ENCODE results near the gene GPATCH4.

GPATCH4 gene

DNA sequence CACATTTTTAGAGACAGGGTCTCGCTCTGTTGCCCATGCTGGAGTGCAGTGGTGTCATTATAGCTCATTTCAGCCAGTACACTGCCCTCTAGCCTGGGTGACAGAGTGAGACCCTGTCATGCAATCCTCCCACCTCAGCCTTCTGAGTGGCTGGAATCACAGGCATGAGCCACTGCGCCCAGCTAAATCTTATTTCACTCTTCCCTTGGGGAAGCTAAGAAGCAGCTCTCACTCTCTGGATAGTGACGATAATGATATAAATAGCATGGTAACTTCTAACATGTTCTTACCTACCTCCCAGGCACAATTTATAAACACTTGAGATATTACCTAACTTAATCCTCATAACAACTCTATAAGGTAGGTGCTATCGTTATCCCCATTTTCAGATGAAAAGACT is 53.8 kb downstream of the GPATCH4 start:
- TF ChIP-seq, protein P1, sequence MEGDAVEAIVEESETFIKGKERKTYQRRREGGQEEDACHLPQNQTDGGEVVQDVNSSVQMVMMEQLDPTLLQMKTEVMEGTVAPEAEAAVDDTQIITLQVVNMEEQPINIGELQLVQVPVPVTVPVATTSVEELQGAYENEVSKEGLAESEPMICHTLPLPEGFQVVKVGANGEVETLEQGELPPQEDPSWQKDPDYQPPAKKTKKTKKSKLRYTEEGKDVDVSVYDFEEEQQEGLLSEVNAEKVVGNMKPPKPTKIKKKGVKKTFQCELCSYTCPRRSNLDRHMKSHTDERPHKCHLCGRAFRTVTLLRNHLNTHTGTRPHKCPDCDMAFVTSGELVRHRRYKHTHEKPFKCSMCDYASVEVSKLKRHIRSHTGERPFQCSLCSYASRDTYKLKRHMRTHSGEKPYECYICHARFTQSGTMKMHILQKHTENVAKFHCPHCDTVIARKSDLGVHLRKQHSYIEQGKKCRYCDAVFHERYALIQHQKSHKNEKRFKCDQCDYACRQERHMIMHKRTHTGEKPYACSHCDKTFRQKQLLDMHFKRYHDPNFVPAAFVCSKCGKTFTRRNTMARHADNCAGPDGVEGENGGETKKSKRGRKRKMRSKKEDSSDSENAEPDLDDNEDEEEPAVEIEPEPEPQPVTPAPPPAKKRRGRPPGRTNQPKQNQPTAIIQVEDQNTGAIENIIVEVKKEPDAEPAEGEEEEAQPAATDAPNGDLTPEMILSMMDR (IDR thresholded peaks at IDR 0.05; ENCODE audit: low read depth, low read length), result no peak
- DNase-seq (ENCODE audit: extremely low read depth, low read depth), result no peak

DNA sequence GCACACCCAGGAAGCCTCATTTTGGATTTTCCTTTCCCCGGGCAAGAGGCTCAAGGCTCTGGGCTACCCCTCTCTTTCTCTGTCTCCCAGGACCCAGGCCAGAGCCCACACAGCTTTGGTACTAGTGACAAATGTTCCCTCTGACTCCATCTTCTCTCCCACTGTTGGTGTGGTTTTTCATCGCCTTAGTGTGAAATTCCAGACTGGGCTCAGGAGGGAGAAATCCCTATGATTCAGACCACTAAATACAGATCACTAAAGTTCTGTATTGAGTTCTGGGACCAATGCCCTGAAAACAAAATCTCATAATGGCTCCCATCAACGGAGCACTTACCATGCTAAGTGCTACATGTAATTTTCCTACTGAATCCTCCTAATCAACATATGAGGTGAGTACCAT is 55.0 kb downstream of the GPATCH4 start:
- TF ChIP-seq, protein P1 (IDR thresholded peaks at IDR 0.05; ENCODE audit: low read depth, low read length), result no peak
- DNase-seq (ENCODE audit: extremely low read depth, low read depth), result no peak

DNA sequence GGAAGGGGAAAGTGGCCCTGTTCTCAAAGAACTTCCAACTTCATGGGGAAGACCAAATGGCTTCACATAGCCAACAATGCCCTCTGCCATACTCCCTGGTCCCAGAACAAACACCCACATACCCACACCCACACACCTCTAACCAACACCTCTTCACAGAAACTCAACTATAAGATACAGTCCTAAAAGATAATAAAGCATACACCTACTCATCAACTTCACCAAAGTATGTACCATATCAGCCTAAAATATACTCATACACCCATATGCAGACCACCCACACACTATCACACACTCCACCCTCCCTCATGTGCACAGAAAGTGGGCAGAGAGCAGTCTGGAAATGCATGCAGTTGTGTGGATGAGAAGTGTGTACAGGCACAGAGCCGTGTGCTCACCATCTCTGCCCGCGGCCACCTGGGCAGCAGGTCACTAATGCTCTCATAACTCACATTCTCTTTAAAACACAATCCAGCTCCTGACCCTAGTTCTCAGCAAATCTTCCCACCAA is 56.6 kb downstream of the GPATCH4 start:
- DNase-seq (ENCODE audit: extremely low read depth, low read depth), result no peak
- TF ChIP-seq, protein P1 (IDR thresholded peaks at IDR 0.05; ENCODE audit: low read depth, low read length), result no peak
